Nephron progenitor cell (in vitro differentiated cells): ENCODE measurements around the gene LRRC45.
A peak's percentile ranks its signal among the peaks of the same experiment; 100 is the strongest.

Experiments
- DNase-seq: peaks from one replicate; pipeline ENCODE4 v3.0.0; 2021
- H3K27ac Mint-ChIP-seq: 2 replicates; pipeline ENCODE4 v1.8.0; 2021; ENCODE audit warnings: mild to moderate bottlenecking, moderate library complexity, mixed read lengths
- H3K27me3 Mint-ChIP-seq: 2 replicates; pipeline ENCODE4 v1.8.0; 2021; ENCODE audit warnings: mild to moderate bottlenecking, low read depth, mixed read lengths; ENCODE audit not compliant: poor library complexity
- H3K36me3 Mint-ChIP-seq: 2 replicates; pipeline ENCODE4 v1.8.0; 2021; ENCODE audit warnings: low read depth, mixed read lengths
- H3K4me1 Mint-ChIP-seq: 2 replicates; pipeline ENCODE4 v1.8.0; 2021; ENCODE audit warnings: mixed read lengths
- H3K4me3 Mint-ChIP-seq: 2 replicates; pipeline ENCODE4 v1.8.0; 2021; ENCODE audit warnings: mild to moderate bottlenecking, moderate library complexity, mixed read lengths
- H3K9me3 Mint-ChIP-seq: 2 replicates; pipeline ENCODE4 v1.8.0; 2021; ENCODE audit warnings: mild to moderate bottlenecking, moderate library complexity, mixed read lengths
- CTCF ChIP-seq: fragments of 200-600 bp; sonication (generic); IDR thresholded peaks from 2 replicates; pipeline ENCODE4 v1.5.0; 2021; ENCODE audit warnings: antibody characterized with exemption

Gene LRRC45

GRCh38 chr17:82064433-82065192 is 41.5 kb downstream of the LRRC45 start:
- Mint-ChIP-seq H3K9me3 (no peaks in the 10 kb centered on the region), H3K4me1 (peaks cover 4% of the 10 kb centered on the region), H3K27me3 (peaks cover 9% of the 10 kb centered on the region), H3K4me3 (peak overlapping the region; percentile 76), H3K27ac (no peak overlapping the region), H3K36me3 (no peaks in the 10 kb centered on the region)
- TF ChIP-seq CTCF, result no peak
- DNase-seq, result no peak

- H3K4me3 Mint-ChIP-seq, result peak overlapping the region; percentile 76
- no peaks in the 10 kb centered on the region for H3K36me3 Mint-ChIP-seq
- DNase-seq, result peak; percentile 50
- H3K4me1 Mint-ChIP-seq, result peaks cover 4% of the 10 kb centered on the region
- peaks cover 13% of the 10 kb centered on the region for H3K27me3 Mint-ChIP-seq
- no peaks in the 10 kb centered on the region for H3K9me3 Mint-ChIP-seq
- TF ChIP-seq CTCF, result no peak
- no peak overlapping the region for H3K27ac Mint-ChIP-seq
Observed at GRCh38 chr17:82065193-82065637, 42.1 kb downstream of the LRRC45 start.

GRCh38 chr17:82065638-82066303 is 42.7 kb downstream of the LRRC45 start, which contains the start of gene DUS1L:
Gene DUS1L, minus strand, starts transcription at chr17:82065804. Its CDS starts 745 bp downstream, at chr17:82065059.
- no peaks in the 10 kb centered on the region for H3K36me3 Mint-ChIP-seq
- H3K4me3 Mint-ChIP-seq, result peak within 1 kb of the TSS; percentile 83
- peak; percentile 77 for DNase-seq
- TF ChIP-seq CTCF, result no peak
- H3K27me3 Mint-ChIP-seq, result peaks cover 19% of the 10 kb centered on the region
- no peak within 1 kb of the TSS for H3K27ac Mint-ChIP-seq
- peaks cover 4% of the 10 kb centered on the region for H3K4me1 Mint-ChIP-seq
- H3K9me3 Mint-ChIP-seq, result no peaks in the 10 kb centered on the region

GRCh38 chr17:82070611-82071010 is 47.5 kb downstream of the LRRC45 start:
- Mint-ChIP-seq H3K4me3 (no peak overlapping the region), H3K4me1 (peaks cover 4% of the 10 kb centered on the region)
- no peak for TF ChIP-seq CTCF

GRCh38 chr17:82072827-82073226 is 49.7 kb downstream of the LRRC45 start:
- peaks cover 45% of the 10 kb centered on the region for H3K27me3 Mint-ChIP-seq
- no peak overlapping the region for H3K4me3 Mint-ChIP-seq
- DNase-seq, result no peak
- H3K4me1 Mint-ChIP-seq, result peaks cover 5% of the 10 kb centered on the region
- H3K9me3 Mint-ChIP-seq, result peaks cover 16% of the 10 kb centered on the region
- no peak for TF ChIP-seq CTCF
- no peaks in the 10 kb centered on the region for H3K36me3 Mint-ChIP-seq
- no peak overlapping the region for H3K27ac Mint-ChIP-seq

More at GRCh38 chr17:82070611-82071010, 47.5 kb downstream of the LRRC45 start:
- peaks cover 16% of the 10 kb centered on the region for H3K9me3 Mint-ChIP-seq
- H3K27ac Mint-ChIP-seq, result no peak overlapping the region
- no peaks in the 10 kb centered on the region for H3K36me3 Mint-ChIP-seq
- DNase-seq, result no peak
- H3K27me3 Mint-ChIP-seq, result peaks cover 45% of the 10 kb centered on the region
